Adrenal gland (tissue), 12 donors: ENCODE data around the gene OXNAD1. TPM values are rescaled to one million over a fixed set of nuclear protein-coding genes. Genes with fewer than 3 reads are reported as not detected.

Experiments used
- DNase-seq, 7 donors: peaks; one replicate each; pipeline ENCODE4 v3.0.0-alpha.2; 2019 to 2020
- H3K27ac ChIP-seq, 5 donors: fragments of 200-600 bp; sonication (generic) in 4 of 5; 1 replicate in 3 of 5; 2 replicates in 2 of 5; pipeline versions ENCODE4 v1.5.1 to v1.8.0; 2016 to 2020; ENCODE audit warnings: mild to moderate bottlenecking in 1 of 5
- H3K27me3 ChIP-seq: fragments of 200-600 bp; 2 replicates; pipeline ENCODE4 v1.8.0; 2021
- H3K36me3 ChIP-seq, 2 donors: fragments of 200-600 bp; replicated peaks in 1 of 2; 1 replicate in 1 of 2; 2 replicates in 1 of 2; pipeline versions ENCODE4 v1.5.1 to v1.8.0; 2018 to 2022
- H3K4me1 ChIP-seq, 2 donors: fragments of 200-600 bp; replicated peaks in 1 of 2; 1 replicate in 1 of 2; 2 replicates in 1 of 2; pipeline versions ENCODE4 v1.5.1 to v1.8.0; 2018 to 2021
- H3K4me3 ChIP-seq, 4 donors: fragments of 200-600 bp; sonication (generic) in 3 of 4; one replicate each; pipeline ENCODE4 v1.5.1; 2016 to 2018
- H3K9me3 ChIP-seq, 3 donors: fragments of 200-600 bp; sonication (generic) in 1 of 3; replicated peaks in 1 of 3; 1 replicate in 2 of 3; 2 replicates in 1 of 3; pipeline versions ENCODE4 v1.5.1 to v1.8.0; 2016 to 2021
- POLR2A ChIP-seq, 2 donors: fragments of 450-650 bp; IDR thresholded peaks; one replicate each; pipeline ENCODE4 v1.6.1; 2017; ENCODE audit warnings: antibody characterized with exemption in 2 of 2, mild to moderate bottlenecking in 2 of 2, moderate library complexity in 1 of 2
- WGBS, 4 donors: extraction: QIAGEN DNeasy Blood & Tissue Kit in 2 of 4; methylation state at CpG; one replicate each; pipeline versions ENCODE4 v1.1.5 to v1.1.7; 2013 to 2017; 5-methylcytosine and 5-hydroxymethylcytosine counted together
- intact Hi-C, 2 donors: fragments of 100-400 bp; cut with DNase I; formaldehyde crosslinking; loops; one replicate each; pipeline versions ENCODE4 v1.14.1 to v1.15.0; 2022 to 2023
- polyA plus RNA-seq, 3 donors: library from polyadenylated mRNA; stranded (reverse); fragments of 200-250 nt in 2 of 3; fragments of 350-450 nt in 1 of 3; fragmentation: Illumina TruSeq in 1 of 3; extraction: RNeasy Lipid Tissue Mini Kit (QIAGEN cat#74804) in 1 of 3; gene quantifications; one replicate each; pipeline ENCODE4 v1.2.3, GENCODE V29; 2013 to 2014
- total RNA-seq, 9 donors: library from RNA; depleted of rRNA in 4 of 9; stranded (reverse); fragments of >200 nt in 4 of 9; fragments of 120-200 nt in 1 of 9; fragmentation: NEBNext Ultra II Directional in 1 of 9; extraction: Animal tissue kit (Norgen Biotek cat#: 25700) in 1 of 9; gene quantifications; one replicate each; pipeline versions ENCODE4 v1.1.0 to v1.2.4, GENCODE V29; 2013 to 2023
- TF ChIP-seq, protein P1 (sequence below), 6 experiments: fragments of 450-650 bp in 4 of 6; fragments of 200-600 bp in 2 of 6; sonication (generic) in 1 of 6; IDR thresholded peaks; 1 replicate in 5 of 6; 2 replicates in 1 of 6; pipeline versions ENCODE4 v1.5.1 to v1.8.0; 2016 to 2021; ENCODE audit warnings: antibody characterized with exemption in 6 of 6, mild to moderate bottlenecking in 2 of 6, moderate library complexity in 1 of 6
- donor health status: healthy with polysubstance abuse.
- donor health status: Bipolar disorder and iron deficiency.
- donor health status: DM: yes; HTN: yes; CAD: no.
- donor health status: DM: no; HTN: no; CAD: no.
- donor health status: DM: no; HTN: no; CAD: no.
- donor health status: DM: yes; HTN: yes; CAD: no.

OXNAD1 gene
- total and polyA plus RNA-seq, 12 donors = 3.6 to 22.2 (median 11.2) TPM

DNA sequence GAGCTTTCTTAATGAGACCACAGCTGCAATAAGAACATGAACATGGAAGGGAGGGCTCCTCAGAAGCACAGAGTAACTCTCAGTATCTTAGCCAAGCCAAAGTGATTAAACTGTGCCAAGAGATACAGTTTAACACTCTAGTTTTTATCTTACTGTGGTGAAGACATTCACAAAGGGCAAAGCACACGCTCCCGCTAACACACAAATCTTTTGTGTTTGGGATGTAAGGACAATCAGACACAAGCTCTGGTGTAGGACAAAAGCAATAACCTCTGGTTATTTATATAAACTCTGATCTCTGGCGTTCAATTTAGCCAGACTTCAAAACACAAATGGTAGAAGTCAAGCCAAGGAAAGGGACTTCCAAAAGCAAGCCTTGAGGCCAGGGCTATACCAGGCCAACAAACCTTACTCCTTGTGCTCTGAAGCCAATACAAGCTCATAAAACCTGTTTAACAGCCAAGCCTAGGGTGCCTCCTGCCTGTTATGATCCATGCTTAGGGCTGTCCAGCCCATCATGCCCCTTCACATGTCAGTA is 28.1 kb upstream of the OXNAD1 start:
- H3K27ac ChIP-seq = no peak overlapping the region
- intact Hi-C loops = no loop called here
- 54 to 91% (median 69%) methylated on average over 3 of the region's 3 CpGs for WGBS, 4 donors

DNA sequence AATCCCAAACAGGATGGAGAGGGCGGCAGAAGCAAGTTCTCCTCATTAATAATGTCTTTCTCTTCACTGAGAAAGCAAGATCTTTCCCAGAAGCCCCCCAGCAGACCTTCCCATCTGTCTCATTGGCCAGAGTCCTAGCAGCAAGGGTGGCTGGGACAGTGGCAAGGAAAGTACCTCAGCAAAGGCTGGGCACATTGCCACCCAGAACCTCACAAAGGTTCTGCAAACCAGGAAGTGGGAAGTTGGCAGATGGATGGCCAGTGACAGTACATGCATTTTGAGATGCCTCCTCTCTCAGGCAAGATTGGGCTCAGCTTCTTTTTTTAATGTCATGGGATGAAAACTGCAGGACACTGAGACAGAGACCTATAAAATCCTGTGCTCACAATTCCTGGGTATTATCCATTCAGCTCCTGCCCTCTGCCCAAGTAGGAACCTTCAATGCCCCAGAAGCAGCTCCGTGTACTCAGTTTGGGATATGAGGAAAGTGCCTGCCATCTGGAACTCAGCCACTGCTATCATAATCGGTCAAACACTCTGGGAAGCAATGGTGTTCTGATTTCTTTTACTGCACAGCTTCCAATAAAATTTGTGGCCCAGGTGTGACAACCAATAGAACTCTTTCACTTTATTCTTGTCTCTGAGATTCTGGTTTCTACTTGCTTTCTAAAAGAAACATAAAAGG is 25.8 kb upstream of the OXNAD1 start:
- H3K9me3 ChIP-seq = no peaks in the 10 kb centered on the region
- intact Hi-C loops = no loop called here
- peak overlapping the region; percentile 51 to 80 (median 73) for H3K27ac ChIP-seq

More for the DNA sequence above, 28.1 kb upstream of the OXNAD1 start:
- H3K36me3 ChIP-seq = no peaks in the 10 kb centered on the region
- TF ChIP-seq, protein P1, sequence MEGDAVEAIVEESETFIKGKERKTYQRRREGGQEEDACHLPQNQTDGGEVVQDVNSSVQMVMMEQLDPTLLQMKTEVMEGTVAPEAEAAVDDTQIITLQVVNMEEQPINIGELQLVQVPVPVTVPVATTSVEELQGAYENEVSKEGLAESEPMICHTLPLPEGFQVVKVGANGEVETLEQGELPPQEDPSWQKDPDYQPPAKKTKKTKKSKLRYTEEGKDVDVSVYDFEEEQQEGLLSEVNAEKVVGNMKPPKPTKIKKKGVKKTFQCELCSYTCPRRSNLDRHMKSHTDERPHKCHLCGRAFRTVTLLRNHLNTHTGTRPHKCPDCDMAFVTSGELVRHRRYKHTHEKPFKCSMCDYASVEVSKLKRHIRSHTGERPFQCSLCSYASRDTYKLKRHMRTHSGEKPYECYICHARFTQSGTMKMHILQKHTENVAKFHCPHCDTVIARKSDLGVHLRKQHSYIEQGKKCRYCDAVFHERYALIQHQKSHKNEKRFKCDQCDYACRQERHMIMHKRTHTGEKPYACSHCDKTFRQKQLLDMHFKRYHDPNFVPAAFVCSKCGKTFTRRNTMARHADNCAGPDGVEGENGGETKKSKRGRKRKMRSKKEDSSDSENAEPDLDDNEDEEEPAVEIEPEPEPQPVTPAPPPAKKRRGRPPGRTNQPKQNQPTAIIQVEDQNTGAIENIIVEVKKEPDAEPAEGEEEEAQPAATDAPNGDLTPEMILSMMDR (IDR thresholded peaks at IDR 0.05) = no peak
- no peak for TF ChIP-seq POLR2A (IDR thresholded peaks at IDR 0.05)
- no peaks in the 10 kb centered on the region for H3K9me3 ChIP-seq
- DNase-seq = no peak
- H3K4me1 ChIP-seq = peaks cover 0 to 19% of the 10 kb centered on the region in 2 donors
- H3K27me3 ChIP-seq = no peaks in the 10 kb centered on the region
- H3K4me3 ChIP-seq = no peak overlapping the region

DNA sequence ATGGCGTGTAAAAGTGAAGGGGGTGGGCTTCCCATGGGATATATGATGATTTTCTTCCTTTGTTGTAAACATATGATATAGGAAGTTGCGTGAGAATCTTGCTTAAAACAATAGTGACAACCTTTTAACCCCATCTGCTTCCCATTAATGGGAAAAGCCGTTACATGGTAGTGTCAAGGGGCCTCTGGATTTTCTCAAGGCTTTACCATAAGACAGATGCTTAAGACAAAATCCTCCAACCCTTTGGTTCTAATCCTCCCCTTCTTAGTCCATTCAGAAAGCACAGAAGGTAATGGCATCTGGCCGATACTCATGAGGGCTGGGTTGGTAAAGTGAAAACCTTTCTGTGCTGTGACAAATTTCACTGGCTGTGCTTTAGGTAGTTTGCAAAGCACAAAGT is 25.2 kb upstream of the OXNAD1 start:
- no peaks in the 10 kb centered on the region for H3K9me3 ChIP-seq
- H3K27ac ChIP-seq = peak overlapping the region; percentile 51 to 80 (median 73)
- H3K36me3 ChIP-seq = no peaks in the 10 kb centered on the region
- no peaks in the 10 kb centered on the region for H3K27me3 ChIP-seq
- DNase-seq = no peak
- 71 to 82% (median 77%) methylated on average over 4 of the region's 4 CpGs for WGBS, 4 donors
- TF ChIP-seq, protein P1 (IDR thresholded peaks at IDR 0.05) = no peak
- TF ChIP-seq POLR2A (IDR thresholded peaks at IDR 0.05) = no peak
- no peak overlapping the region for H3K4me3 ChIP-seq
- intact Hi-C loops = loop anchor here in 1 of 2 donors (5.0 to 10.0 kb wide), 2 partner anchors 427 to 605 kb away; no protein-coding TSS in a partner anchor
- peaks cover 0 to 31% of the 10 kb centered on the region in 2 donors for H3K4me1 ChIP-seq

More for the DNA sequence above, 25.8 kb upstream of the OXNAD1 start:
- H3K4me3 ChIP-seq = no peak overlapping the region
- no peaks in the 10 kb centered on the region for H3K36me3 ChIP-seq
- peak in 5 of 7 donors; percentile 39 to 63 (median 47) for DNase-seq
- TF ChIP-seq, protein P1 (IDR thresholded peaks at IDR 0.05) = no peak
- TF ChIP-seq POLR2A (IDR thresholded peaks at IDR 0.05) = no peak
- WGBS, 4 donors = 52 to 74% (median 55%) methylated on average over 3 of the region's 3 CpGs
- H3K27me3 ChIP-seq = no peaks in the 10 kb centered on the region
- peaks cover 0 to 26% of the 10 kb centered on the region in 2 donors for H3K4me1 ChIP-seq

DNA sequence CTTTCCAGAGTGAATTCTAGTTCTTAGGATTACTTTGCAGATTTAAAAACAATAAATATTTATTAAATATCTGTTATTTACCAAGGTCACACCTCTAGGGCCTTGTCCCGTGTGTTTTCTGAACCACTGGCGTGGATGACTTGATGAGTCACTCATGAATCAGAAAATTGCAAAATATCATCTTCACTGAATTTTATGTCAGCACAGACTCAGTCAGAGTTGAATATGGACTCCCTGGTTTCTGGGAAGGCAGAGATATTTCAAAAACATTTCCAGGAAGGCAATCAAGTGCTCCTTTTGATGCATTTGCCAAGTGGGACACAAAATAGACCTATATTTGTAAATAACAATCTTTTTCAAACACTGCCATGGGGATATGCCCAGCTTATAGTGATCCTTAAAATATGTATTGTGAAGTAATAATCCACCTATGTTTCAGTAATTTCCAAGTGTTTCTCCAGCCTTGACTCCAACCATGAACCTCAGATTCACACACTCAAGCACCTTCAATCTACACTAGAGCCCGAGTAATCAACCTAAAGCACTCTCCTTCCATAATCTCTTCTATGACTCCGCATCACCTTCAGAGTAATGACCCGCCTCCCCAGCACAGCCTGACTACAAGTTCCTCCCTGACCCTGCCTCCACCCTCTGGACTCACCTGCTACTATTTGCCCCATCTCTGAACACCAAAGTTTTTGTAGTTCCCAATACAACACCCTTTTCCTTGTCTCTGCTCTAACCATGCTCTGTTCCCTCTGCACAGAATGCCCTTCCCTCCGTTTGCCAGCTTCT is 24.6 kb upstream of the OXNAD1 start:
- TF ChIP-seq POLR2A (IDR thresholded peaks at IDR 0.05) = no peak
- TF ChIP-seq, protein P1 (IDR thresholded peaks at IDR 0.05) = no peak
- H3K27ac ChIP-seq = peak overlapping the region; percentile 1 to 80 (median 52)
- H3K9me3 ChIP-seq = no peaks in the 10 kb centered on the region
- intact Hi-C loops = loop anchor here in 1 of 2 donors (5.0 to 10.0 kb wide), 2 partner anchors 428 to 606 kb away; no protein-coding TSS in a partner anchor
- peak in 6 of 7 donors; percentile 48 to 67 (median 60) for DNase-seq
- H3K36me3 ChIP-seq = no peaks in the 10 kb centered on the region
- H3K4me3 ChIP-seq = no peak overlapping the region
- peaks cover 0 to 31% of the 10 kb centered on the region in 2 donors for H3K4me1 ChIP-seq
- WGBS, 4 donors = 55 to 62% (median 59%) methylated on average over 6 of the region's 6 CpGs
- no peaks in the 10 kb centered on the region for H3K27me3 ChIP-seq
